GM20431 (cell line): ENCODE results near the gene ATOH1.

ENCODE experiments used
- in situ Hi-C: fragments of 300-500 bp; cut with MseI, MboI; formaldehyde crosslinking; loops from one replicate; pipeline ENCODE4 v1.15.0; 2020; ENCODE audit warnings: low sequenced_read_pairs; ENCODE audit not compliant: unreplicated experiment

ATOH1 gene

DNA sequence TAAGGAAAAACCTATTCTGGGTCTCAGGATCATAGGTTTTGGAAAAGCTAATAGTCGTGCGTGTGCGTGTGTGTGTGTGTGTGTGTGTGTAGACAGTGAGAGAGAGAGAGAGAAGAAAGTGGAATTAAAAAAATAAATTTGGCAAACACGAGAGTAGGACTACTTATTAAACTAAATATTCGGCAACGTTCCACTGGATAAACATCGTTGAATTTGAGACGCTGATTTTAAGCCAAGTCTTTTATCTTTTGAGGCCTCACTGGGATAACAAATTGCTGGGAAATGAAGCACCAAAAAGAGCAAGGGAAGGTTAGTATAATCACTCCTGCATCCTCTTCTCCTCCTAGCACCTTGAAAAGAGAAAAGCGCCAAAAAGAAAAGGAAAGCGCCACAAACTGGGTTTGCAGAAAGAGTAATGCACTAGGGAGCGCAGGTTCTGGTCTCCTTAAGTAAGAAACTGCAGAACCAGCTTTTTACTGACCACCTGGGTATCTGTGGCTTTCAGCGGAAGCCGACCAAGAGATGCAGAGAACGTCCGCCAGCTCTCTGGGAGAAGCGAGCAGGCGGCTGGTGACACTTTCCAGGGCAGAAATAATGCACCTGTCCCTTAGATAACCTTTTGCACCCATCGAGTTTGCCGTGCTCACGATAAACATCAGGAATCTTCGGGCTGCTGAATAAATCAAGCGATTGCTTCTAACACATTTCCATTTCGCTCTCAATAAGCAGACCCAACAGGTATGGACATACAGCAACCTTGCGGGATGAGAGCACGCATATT is 3.4 kb downstream of the ATOH1 start:
- in situ Hi-C loops: no loop called here

DNA sequence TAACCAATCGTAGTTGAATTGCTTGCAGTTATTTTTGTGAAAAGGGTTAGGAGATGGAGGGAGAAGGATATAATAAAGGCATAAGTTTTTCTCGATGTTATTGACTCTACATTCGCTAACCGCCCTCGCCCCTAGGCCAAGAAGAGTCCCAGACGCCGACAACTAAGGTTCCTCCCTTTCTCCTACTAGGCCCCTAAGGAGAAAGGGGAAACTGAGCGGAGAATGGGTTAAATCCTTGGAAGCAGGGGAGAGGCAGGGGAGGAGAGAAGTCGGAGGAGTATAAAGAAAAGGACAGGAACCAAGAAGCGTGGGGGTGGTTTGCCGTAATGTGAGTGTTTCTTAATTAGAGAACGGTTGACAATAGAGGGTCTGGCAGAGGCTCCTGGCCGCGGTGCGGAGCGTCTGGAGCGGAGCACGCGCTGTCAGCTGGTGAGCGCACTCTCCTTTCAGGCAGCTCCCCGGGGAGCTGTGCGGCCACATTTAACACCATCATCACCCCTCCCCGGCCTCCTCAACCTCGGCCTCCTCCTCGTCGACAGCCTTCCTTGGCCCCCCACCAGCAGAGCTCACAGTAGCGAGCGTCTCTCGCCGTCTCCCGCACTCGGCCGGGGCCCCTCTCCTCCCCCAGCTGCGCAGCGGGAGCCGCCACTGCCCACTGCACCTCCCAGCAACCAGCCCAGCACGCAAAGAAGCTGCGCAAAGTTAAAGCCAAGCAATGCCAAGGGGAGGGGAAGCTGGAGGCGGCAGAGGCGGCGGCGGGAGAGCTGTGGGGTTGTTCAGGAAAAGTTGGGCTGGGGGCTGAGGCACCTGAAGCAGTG is 5.9 kb downstream of the ATOH1 start:
- in situ Hi-C loops: no loop called here

DNA sequence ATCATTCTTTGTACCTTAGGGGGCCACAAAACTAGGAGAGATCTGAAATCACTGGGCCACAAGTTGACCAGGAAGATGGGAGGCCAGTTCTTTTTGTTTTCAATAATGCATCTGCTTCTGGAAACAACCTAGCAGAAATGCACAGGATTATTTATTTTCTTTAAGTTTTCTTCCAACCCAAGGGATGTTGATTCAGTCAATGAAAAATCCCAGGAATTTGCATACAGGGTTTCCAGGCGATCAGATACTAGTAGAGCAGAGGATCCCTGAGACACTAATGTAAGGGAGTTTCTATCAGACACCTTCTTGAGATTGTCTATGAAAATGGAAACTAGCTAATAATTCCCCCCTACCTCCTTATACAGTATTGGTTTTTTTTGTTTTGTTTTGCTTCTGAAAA is 7.4 kb downstream of the ATOH1 start:
- in situ Hi-C loops: no loop called here

DNA sequence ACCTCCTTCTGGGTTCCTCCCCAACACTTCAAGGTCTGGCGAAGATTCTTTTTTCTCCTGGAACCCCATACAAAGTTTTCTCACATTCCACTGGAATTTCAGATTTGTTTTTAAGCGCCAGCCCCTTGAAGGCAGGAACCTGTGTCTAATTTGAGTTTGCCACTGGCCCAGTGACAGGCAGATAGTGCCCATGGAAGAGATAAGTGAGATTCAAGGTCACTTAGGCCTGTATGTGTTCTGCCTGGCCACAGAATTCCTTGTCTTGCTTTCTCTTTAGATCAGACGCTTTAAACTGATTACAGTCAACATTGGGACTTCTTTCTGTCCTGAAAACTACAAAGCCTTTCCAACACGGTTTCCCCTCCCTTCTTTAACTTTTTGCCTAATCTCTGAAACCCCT is 11.2 kb downstream of the ATOH1 start:
- in situ Hi-C loops: no loop called here

DNA sequence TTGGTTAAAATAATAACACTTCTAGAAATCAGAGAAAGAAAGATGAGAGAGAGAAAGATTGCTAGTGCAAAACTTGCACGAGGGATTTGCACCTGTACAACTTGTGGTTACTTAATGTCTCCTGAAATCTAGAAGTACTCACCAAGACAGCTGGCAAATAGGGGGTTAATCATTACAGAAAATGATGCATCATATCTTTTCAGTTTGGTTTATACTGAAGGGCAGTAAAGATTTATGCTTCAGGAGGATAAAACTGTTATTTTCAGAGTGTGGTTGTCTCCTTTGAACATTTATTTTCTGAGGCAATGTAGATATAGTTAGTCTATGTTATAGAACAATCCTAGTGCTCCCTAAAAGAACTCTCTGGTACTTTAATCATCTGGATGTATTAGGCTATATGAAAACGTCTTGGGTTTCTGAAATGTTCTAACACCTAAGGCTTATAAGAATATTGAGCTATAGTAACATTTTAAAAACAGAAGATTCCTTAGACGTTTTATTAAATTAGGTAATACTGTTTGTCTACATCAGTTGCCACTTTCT is 13.3 kb downstream of the ATOH1 start:
- in situ Hi-C loops: no loop called here

DNA sequence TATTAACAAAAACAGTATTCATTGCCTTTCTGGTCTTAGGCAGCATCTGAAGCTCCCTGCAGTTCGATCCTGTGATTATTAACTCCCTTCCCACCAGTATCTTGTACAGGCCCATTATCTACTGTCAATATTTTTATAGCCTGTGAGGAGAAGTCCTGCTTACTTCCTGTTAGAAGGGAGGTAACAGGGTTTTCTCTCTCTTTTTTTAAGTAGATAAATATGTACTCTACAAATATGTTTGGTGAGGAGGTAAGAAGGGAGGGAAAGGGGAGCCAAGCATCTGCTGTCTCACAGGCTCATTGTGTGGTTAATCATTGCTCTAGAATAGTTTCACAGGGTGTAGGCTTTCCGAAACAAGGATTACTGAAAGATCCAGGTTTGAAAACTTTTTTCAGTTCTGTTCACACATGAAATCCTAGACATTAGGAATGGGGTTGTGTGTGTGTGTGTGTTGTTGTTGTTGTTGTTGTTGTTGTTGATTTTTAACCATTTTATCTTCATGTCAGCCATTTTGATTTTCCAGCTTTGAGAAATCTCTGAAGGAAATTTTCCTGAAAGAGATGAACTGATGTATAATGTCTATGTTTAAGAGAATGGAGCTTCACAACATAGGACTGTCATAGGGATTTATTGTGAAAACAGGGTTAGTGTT is 14.2 kb downstream of the ATOH1 start:
- in situ Hi-C loops: no loop called here

DNA sequence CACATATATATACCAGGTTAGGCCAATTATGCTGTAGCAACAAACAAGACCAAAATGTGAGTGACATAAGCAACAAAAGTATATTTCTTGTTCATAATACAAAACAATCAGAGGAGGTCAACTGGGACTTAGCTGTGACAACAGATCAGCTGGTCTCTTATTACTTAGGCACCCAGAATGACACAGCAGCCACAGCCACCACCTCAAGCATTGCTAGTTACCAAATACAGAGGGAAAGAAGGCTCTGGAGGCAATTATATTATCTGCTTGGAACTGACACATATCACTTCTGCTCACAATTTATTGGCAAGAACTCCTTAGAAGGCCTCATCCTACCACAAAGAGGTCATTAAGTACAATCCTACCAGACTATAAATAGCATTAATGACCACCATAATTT is 15.2 kb downstream of the ATOH1 start:
- in situ Hi-C loops: no loop called here

DNA sequence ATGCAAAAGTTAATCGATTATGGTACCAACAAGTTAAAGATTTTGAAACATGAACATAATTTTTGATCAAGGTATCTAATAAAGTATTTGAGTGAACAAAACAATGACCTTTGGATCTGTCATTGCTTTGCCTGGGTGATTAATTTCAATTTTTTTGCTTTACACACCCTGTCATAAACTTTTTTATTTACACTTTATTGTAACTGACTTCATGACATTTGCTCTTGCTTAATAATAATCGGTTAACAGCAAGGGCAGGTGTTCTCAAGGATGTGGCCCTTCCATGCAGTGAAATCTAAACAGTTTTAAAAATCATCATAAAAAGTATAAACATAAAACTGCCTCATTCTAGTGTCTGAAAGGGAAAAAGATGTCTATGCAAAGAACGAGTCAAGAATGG is 24.1 kb downstream of the ATOH1 start:
- in situ Hi-C loops: no loop called here

DNA sequence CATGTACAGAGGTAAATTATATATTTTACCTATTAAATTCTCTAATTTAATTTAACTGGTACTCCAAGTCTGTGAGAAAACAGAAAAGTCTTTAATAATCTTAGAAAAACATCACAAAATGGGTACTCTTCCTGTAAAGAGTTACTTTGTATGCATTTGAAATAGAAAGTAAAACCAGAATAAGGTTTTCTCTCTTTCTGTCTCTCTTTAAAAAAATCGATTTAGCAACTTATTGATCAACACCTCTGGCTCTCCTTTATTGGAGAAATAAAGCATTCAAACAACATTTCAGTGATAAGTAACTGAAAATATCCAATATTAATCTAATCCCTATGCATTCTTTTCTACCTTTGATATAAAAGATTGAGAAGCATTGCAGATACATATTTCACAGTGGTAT is 27.4 kb downstream of the ATOH1 start:
- in situ Hi-C loops: no loop called here

DNA sequence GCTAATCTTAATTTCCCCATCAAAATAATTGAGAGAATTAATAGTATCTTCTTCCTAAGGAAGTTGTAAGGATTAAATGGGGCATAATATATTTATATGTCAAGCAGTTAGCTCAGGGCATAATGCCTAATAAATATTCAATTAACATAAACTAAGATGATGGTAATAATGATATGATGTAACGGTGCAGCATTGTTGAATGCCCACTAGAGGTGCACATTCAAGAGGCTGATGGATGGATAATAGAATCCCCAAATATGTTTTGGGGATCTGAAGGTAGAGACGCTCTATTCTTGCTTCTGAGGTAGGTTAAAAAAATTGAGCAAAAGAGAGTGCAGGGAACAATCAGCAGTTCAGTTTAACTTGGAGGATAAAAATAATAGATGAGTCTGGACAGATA is 37.1 kb downstream of the ATOH1 start:
- in situ Hi-C loops: no loop called here

DNA sequence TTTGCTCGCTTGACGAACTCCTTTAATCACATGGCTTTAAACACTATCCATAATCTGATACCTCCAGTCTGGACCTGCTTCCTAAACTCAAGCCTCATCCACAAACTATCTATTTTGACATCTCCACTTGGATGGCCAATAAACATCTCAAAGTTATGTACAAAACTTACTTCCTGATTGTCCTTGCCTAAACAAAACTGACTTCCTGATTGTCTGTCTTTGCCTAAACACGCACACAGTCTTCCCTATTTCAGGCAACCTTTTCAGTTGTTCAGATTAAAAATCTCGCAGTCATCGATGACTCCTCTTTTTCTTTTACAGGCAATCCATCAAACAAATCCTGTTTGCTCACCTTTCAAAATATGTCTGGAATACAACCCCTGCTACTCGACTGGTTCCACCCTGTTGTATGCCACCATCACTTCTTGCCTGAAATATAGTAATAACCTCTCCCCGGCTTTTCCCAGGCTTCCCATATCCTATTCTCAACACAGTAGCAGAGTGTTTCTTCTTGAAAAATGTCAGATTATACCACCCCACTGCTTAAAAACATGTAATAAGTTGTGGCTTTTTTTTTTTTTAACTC is 39.0 kb downstream of the ATOH1 start:
- in situ Hi-C loops: no loop called here

DNA sequence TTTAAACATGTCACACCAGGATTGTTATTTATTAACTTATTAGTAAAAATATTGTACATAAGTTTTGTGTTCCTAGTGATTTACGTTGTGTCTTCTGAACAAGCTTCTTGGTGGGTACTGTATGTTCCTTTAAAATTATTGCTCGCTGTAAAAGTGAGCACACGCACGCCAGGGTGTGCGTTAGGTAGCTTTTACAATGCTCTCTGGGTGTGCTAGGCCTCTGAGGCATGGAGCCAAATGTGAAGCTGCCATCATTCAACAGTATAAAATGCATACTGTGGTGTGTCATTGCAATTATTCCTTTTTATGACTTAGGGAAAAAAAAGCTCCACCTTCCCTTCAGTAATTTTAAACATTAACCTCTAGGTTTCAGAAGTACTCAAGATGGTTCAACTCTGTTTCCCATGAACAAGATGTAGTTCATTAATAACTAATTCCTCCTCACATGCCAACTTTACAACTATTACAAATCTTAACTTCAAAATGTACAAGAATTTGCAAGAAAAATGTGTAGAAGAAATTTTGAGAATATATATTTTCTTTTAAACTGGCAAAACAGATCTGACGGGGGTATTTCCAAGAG is 42.4 kb downstream of the ATOH1 start:
- in situ Hi-C loops: no loop called here

DNA sequence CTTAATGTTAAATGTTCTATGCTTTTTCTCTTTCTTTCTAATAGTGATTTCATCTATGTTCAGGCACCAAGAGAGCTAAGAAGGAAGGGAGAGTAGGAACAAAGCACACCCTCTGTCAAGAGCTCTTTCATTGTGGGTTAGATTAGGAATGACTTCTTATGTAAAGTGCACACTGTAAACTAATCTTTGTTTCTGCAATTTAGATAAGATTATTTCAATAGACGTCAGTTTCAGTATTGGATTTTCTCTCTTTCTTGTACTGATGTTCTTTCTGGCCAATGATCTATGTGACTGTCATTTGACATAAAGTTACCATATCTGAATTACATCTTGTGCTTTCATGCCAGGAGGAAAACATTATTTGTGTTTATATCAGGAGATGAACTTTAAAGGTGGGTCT is 48.2 kb downstream of the ATOH1 start:
- in situ Hi-C loops: no loop called here

DNA sequence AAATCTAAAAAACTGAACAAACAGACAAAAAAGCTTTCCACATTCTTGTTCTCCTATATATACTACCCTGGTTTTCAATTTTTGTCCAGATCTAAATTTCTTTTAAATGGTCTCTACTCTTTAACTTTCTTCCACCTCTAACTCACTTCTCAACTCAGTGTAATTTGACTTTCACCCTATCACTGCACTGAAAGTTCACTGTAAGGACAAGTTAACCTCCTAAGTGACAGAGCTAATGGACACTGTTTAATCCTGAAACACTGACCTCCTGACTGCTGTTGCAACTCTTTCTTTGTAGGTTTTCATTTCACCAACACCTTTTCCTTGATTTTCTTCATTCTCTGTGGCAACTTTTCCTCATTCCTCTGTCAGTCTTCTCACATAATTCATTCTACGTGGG is 50.0 kb downstream of the ATOH1 start:
- in situ Hi-C loops: no loop called here

DNA sequence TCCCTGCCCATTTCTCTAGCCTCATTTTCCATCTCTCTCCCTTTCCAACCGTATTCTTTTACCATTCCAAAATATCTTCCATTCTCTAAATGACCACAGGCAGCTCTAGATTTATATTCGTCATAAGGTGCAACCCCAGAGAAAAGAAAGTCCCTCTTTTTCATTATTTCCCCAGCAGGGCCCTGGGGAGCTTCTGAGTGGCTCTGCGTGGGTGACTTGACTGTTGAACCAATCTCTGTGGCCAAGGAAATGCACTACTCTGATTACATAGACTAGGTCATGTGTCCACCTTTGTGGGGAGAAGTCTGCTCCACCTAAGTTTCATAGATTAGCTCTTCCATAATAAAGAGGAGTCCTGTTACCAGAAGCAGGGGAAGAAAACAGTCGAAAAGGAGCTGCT is 51.4 kb downstream of the ATOH1 start:
- in situ Hi-C loops: no loop called here
